GM12878 (cell line): ENCODE measurements around the gene CWC27. TPM values are rescaled to one million over a fixed set of nuclear protein-coding genes. Genes with fewer than 3 reads are reported as not detected.

Source experiments
- ATAC-seq: fragments of 200-7000 bp; cut with Tn5 transposase; 3 replicates; pipeline ENCODE4 v1.9.1; 2020; ENCODE audit warnings: mild to moderate bottlenecking, moderate library complexity
- BruUV-seq: library from RNA; stranded (reverse); fragments of 400-500 nt; replicated peaks from 2 replicates; lab custom pipeline; 2021; lab: Mats Ljungman, UMichigan
- CTCF ChIA-PET: fragments of 300-600 bp; sonication (Branson Sonifier 250); formaldehyde crosslinking; extraction: SDS; loops from one replicate; lab custom pipeline; 2021; ENCODE audit warnings: inconsistent platforms; lab: Yijun Ruan, JAX
- POLR2A ChIA-PET: fragments of 350-600 bp; formaldehyde crosslinking; extraction: SDS; loops from one replicate; lab custom pipeline; 2021; ENCODE audit warnings: inconsistent platforms; lab: Charles Lee
- RAD21 ChIA-PET: fragments of 300-600 bp; sonication (Branson Sonifier 250); formaldehyde crosslinking; loops from one replicate; lab custom pipeline; 2023; ENCODE audit warnings: antibody characterized with exemption; ENCODE audit not compliant: unreplicated experiment; lab: Charles Lee
- SMC1A ChIA-PET: fragments of 300-600 bp; sonication (Branson Sonifier 250); formaldehyde crosslinking; loops from one replicate; lab custom pipeline; 2023; ENCODE audit not compliant: unreplicated experiment, uncharacterized antibody; lab: Charles Lee
- DNase-seq: peaks from one replicate; pipeline ENCODE4 v3.0.0-alpha.2; 2011; ENCODE audit warnings: low read depth, low spot score
- FAIRE-seq: peaks from 3 replicates; lab custom pipeline; 2011; peaks lifted over from hg19 to GRCh38; lab: Jason Lieb, UNC
- H2AFZ ChIP-seq: 2 replicates; pipeline ENCODE4 v1.6.0; 2011; ENCODE audit warnings: low read depth, low read length, control low read depth; ENCODE audit not compliant: control insufficient read depth
- H3K27ac ChIP-seq: 2 replicates; pipeline ENCODE4 v1.5.1; 2011; ENCODE audit warnings: control low read depth; ENCODE audit not compliant: control insufficient read depth, insufficient read depth
- H3K27me3 ChIP-seq, 2 experiments: replicated peaks in 1 of 2; 2 replicates each; pipeline versions ENCODE4 v1.6.0 to v1.6.1; 2011; ENCODE audit warnings: low read length in 1 of 2; ENCODE audit not compliant: control insufficient read depth in 2 of 2, insufficient read depth in 2 of 2
- H3K36me3 ChIP-seq, 2 experiments: 2 replicates each; pipeline ENCODE4 v1.5.1; 2011; ENCODE audit warnings: low read length in 1 of 2; ENCODE audit not compliant: control insufficient read depth in 2 of 2, insufficient read depth in 2 of 2
- H3K4me1 ChIP-seq: 2 replicates; pipeline ENCODE4 v1.6.1; 2011; ENCODE audit warnings: mild to moderate bottlenecking, low read length, moderate library complexity, mixed read lengths; ENCODE audit not compliant: control insufficient read depth, insufficient read depth
- H3K4me2 ChIP-seq: 2 replicates; pipeline ENCODE4 v1.6.0; 2011; ENCODE audit warnings: control low read depth; ENCODE audit not compliant: control insufficient read depth, insufficient read depth
- H3K4me3 ChIP-seq: fragments of 200-600 bp; sonication (generic); 2 replicates; pipeline ENCODE4 v1.5.1; 2016
- H3K79me2 ChIP-seq: 2 replicates; pipeline ENCODE4 v1.6.0; 2011; ENCODE audit warnings: low read length; ENCODE audit not compliant: control insufficient read depth, insufficient read depth
- H3K9ac ChIP-seq: 2 replicates; pipeline ENCODE4 v1.8.0; 2011; ENCODE audit warnings: low read length, control low read depth, mixed read lengths; ENCODE audit not compliant: control insufficient read depth, insufficient read depth
- H3K9me3 ChIP-seq: replicated peaks from 3 replicates; pipeline ENCODE4 v1.5.1; 2011; ENCODE audit warnings: mild to moderate bottlenecking, low read length; ENCODE audit not compliant: control insufficient read depth, insufficient read depth
- H4K20me1 ChIP-seq: 2 replicates; pipeline ENCODE4 v1.6.0; 2011; ENCODE audit not compliant: control insufficient read depth, insufficient read depth
- BMI1 ChIP-seq: fragments of 450-650 bp; IDR thresholded peaks from 2 replicates; pipeline ENCODE4 v1.6.1; 2016; ENCODE audit warnings: mild to moderate bottlenecking, moderate library complexity, borderline replicate concordance
- CHD1 ChIP-seq: IDR thresholded peaks from 2 replicates; pipeline ENCODE4 v1.6.1; 2012; ENCODE audit warnings: low read depth, low read length, improper control_type of control experiment
- EZH2 ChIP-seq: IDR thresholded peaks from 2 replicates; pipeline ENCODE4 v1.6.1; 2012; ENCODE audit warnings: low read depth, mild to moderate bottlenecking, control low read depth, inconsistent platforms, low read length, borderline replicate concordance; ENCODE audit not compliant: control insufficient read depth
- FOS ChIP-seq: IDR thresholded peaks from 3 replicates; pipeline ENCODE4 v1.6.1; 2011; ENCODE audit warnings: borderline replicate concordance; ENCODE audit not compliant: insufficient read length; ENCODE audit errors: extremely low read depth
- FOXM1 ChIP-seq: IDR thresholded peaks from 2 replicates; pipeline ENCODE4 v1.6.1; 2012; ENCODE audit warnings: low read depth, mild to moderate bottlenecking, inconsistent platforms, low read length, moderate library complexity
- NR2C2 ChIP-seq: IDR thresholded peaks from 2 replicates; pipeline ENCODE4 v1.6.1; 2011; ENCODE audit warnings: borderline replicate concordance, low read depth; ENCODE audit not compliant: control insufficient read depth, insufficient read length
- POLR2AphosphoS2 ChIP-seq: IDR thresholded peaks from 2 replicates; pipeline ENCODE4 v1.6.1; 2011; ENCODE audit warnings: low read depth, mild to moderate bottlenecking, low read length, improper control_type of control experiment, moderate library complexity
- SREBF1 ChIP-seq: IDR thresholded peaks from 2 replicates; pipeline ENCODE4 v1.6.1; 2012; ENCODE audit warnings: mild to moderate bottlenecking, low read length
- ZNF207 ChIP-seq: fragments of 450-650 bp; IDR thresholded peaks from 2 replicates; pipeline ENCODE4 v1.6.1; 2014; ENCODE audit warnings: antibody characterized with exemption, mild to moderate bottlenecking, borderline replicate concordance
- ZNF217 ChIP-seq: fragments of 450-650 bp; IDR thresholded peaks from 2 replicates; pipeline ENCODE4 v1.6.1; 2017; ENCODE audit warnings: antibody characterized with exemption, mild to moderate bottlenecking
- WGBS: methylation state at CpG from one replicate; pipeline ENCODE4 v1.1.6; 2016; ENCODE audit warnings: low lambda C conversion rate; ENCODE audit not compliant: insufficient replicate concordance, insufficient coverage; ENCODE audit errors: missing lambda C conversion rate; 5-methylcytosine and 5-hydroxymethylcytosine counted together
- in situ Hi-C: fragments of 300-500 bp; cut with MboI; formaldehyde crosslinking; loops from 9 replicates; pipeline ENCODE4 v1.14.3; 2018; ENCODE audit warnings: mixed read lengths
- intact Hi-C: fragments of 100-400 bp; cut with micrococcal nuclease; formaldehyde crosslinking; loops from one replicate; pipeline ENCODE4 v1.14.2; 2022; ENCODE audit not compliant: unreplicated experiment
- polyA plus RNA-seq, 11 experiments: library from polyadenylated mRNA; depleted of rRNA in 4 of 11; unstranded in 6 of 11; stranded (reverse) in 5 of 11; fragments of >200 nt; fragmentation: Nextera tagmentation in 4 of 11; fragmentation: Illumina TruSeq in 1 of 11; extraction: Ambion mirVana in 4 of 11; extraction: Trizol in 1 of 11; gene quantifications; 1 replicate in 1 of 11; 2 replicates in 10 of 11; pipeline versions ENCODE4 v1.2.1 to v1.2.3, GENCODE V29; 2011 to 2016; ENCODE audit warnings: inconsistent platforms in 2 of 11, missing spikeins in 2 of 11, low read depth in 1 of 11
- total RNA-seq, 4 experiments: library from RNA; depleted of rRNA in 3 of 4; stranded (reverse); fragments of >200 nt in 3 of 4; fragmentation: Illumina TruSeq in 1 of 4; extraction: Trizol in 1 of 4; gene quantifications; 2 replicates each; pipeline versions ENCODE4 v1.2.1 to v1.2.3, GENCODE V29; 2013 to 2021
- TF ChIP-seq, protein P1 (sequence below): fragments of 450-650 bp; IDR thresholded peaks from 2 replicates; pipeline ENCODE4 v1.6.1; 2016; ENCODE audit warnings: mild to moderate bottlenecking
- TF ChIP-seq, protein P2 (sequence below): IDR thresholded peaks from 2 replicates; pipeline ENCODE4 v1.6.1; 2012; ENCODE audit warnings: improper control_type of control experiment, low read depth, low read length; ENCODE audit not compliant: insufficient replicate concordance
- TF ChIP-seq, protein P3 (sequence below): fragments of 450-650 bp; IDR thresholded peaks from 2 replicates; pipeline ENCODE4 v1.6.1; 2017; ENCODE audit warnings: mild to moderate bottlenecking, moderate library complexity

The CWC27 gene
- total and polyA plus RNA-seq, 10 of the 15 experiments (the other 5 are each of a cell fraction or from before 2014, with no cell fraction given) = 21.7 to 61.9 (median 47.0) TPM

DNA sequence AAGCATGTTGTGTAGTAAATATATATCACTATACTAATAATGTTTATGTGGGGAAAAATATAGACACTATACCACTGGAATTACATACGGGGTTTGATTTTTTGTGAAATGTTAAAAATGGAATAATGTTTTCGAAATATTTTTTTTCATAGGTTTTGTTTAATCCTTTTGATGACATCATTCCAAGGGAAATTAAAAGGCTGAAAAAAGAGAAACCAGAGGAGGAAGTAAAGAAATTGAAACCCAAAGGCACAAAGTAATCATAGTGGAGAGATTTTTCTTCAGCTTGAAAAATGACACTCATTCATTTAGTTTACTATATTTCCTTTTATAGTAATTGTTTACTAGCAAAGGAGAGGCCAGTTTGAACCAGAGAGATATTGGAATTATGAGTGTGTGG lies 17.6 kb downstream of the CWC27 start:
- WGBS = 70% methylated on average over 2 of the region's 2 CpGs
- H4K20me1 ChIP-seq = no peaks in the 10 kb centered on the region
- no peaks in the 10 kb centered on the region for H3K27me3 ChIP-seq
- RAD21 ChIA-PET = no interaction called here
- no peaks in the 10 kb centered on the region for H3K79me2 ChIP-seq
- peaks cover 0 to 4% of the 10 kb centered on the region in 2 experiments; a peak in 2 of 4 replicates for H3K36me3 ChIP-seq
- in situ Hi-C loops = loop anchor here (5.0 to 10.0 kb wide), 2 partner anchors 154 to 562 kb away; no protein-coding TSS in a partner anchor
- H3K9ac ChIP-seq = no peak overlapping the region
- no peak overlapping the region for H3K27ac ChIP-seq
- no peaks in the 10 kb centered on the region; the same call in 2 of the 3 replicates for H3K9me3 ChIP-seq
- H3K4me3 ChIP-seq = no peak overlapping the region
- ATAC-seq = no peak
- no peak for DNase-seq
- SMC1A ChIA-PET = interaction anchor here (8.9 kb wide), 1 partner anchor 149 kb away, joined by 91 read pairs; no protein-coding TSS in a partner anchor
- BruUV-seq = no TSS peak
- no peak for FAIRE-seq
- intact Hi-C loops = loop anchor here (10.0 kb wide), 1 partner anchor 642 kb away; no protein-coding TSS in a partner anchor
- POLR2A ChIA-PET = no interaction called here
- no peaks in the 10 kb centered on the region for H3K4me1 ChIP-seq
- no peak overlapping the region for H3K4me2 ChIP-seq
- H2AFZ ChIP-seq = no peak overlapping the region
- CTCF ChIA-PET = interaction anchor here (0.6 to 8.9 kb wide), 4 partner anchors 11 to 149 kb away, joined by 3 to 161 read pairs (median 4); no protein-coding TSS in a partner anchor
- TF ChIP-seq CHD1 = no peak
- TF ChIP-seq, protein P1, sequence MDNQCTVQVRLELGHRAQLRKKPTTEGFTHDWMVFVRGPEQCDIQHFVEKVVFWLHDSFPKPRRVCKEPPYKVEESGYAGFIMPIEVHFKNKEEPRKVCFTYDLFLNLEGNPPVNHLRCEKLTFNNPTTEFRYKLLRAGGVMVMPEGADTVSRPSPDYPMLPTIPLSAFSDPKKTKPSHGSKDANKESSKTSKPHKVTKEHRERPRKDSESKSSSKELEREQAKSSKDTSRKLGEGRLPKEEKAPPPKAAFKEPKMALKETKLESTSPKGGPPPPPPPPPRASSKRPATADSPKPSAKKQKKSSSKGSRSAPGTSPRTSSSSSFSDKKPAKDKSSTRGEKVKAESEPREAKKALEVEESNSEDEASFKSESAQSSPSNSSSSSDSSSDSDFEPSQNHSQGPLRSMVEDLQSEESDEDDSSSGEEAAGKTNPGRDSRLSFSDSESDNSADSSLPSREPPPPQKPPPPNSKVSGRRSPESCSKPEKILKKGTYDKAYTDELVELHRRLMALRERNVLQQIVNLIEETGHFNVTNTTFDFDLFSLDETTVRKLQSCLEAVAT = no peak
- TF ChIP-seq POLR2AphosphoS2 = no peak
- TF ChIP-seq FOXM1 = no peak
- no peak for TF ChIP-seq FOS
- TF ChIP-seq ZNF207 = no peak
- TF ChIP-seq, protein P2, sequence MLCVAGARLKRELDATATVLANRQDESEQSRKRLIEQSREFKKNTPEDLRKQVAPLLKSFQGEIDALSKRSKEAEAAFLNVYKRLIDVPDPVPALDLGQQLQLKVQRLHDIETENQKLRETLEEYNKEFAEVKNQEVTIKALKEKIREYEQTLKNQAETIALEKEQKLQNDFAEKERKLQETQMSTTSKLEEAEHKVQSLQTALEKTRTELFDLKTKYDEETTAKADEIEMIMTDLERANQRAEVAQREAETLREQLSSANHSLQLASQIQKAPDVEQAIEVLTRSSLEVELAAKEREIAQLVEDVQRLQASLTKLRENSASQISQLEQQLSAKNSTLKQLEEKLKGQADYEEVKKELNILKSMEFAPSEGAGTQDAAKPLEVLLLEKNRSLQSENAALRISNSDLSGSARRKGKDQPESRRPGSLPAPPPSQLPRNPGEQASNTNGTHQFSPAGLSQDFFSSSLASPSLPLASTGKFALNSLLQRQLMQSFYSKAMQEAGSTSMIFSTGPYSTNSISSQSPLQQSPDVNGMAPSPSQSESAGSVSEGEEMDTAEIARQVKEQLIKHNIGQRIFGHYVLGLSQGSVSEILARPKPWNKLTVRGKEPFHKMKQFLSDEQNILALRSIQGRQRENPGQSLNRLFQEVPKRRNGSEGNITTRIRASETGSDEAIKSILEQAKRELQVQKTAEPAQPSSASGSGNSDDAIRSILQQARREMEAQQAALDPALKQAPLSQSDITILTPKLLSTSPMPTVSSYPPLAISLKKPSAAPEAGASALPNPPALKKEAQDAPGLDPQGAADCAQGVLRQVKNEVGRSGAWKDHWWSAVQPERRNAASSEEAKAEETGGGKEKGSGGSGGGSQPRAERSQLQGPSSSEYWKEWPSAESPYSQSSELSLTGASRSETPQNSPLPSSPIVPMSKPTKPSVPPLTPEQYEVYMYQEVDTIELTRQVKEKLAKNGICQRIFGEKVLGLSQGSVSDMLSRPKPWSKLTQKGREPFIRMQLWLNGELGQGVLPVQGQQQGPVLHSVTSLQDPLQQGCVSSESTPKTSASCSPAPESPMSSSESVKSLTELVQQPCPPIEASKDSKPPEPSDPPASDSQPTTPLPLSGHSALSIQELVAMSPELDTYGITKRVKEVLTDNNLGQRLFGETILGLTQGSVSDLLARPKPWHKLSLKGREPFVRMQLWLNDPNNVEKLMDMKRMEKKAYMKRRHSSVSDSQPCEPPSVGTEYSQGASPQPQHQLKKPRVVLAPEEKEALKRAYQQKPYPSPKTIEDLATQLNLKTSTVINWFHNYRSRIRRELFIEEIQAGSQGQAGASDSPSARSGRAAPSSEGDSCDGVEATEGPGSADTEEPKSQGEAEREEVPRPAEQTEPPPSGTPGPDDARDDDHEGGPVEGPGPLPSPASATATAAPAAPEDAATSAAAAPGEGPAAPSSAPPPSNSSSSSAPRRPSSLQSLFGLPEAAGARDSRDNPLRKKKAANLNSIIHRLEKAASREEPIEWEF = no peak
- no peak for TF ChIP-seq SREBF1
- TF ChIP-seq, protein P3, sequence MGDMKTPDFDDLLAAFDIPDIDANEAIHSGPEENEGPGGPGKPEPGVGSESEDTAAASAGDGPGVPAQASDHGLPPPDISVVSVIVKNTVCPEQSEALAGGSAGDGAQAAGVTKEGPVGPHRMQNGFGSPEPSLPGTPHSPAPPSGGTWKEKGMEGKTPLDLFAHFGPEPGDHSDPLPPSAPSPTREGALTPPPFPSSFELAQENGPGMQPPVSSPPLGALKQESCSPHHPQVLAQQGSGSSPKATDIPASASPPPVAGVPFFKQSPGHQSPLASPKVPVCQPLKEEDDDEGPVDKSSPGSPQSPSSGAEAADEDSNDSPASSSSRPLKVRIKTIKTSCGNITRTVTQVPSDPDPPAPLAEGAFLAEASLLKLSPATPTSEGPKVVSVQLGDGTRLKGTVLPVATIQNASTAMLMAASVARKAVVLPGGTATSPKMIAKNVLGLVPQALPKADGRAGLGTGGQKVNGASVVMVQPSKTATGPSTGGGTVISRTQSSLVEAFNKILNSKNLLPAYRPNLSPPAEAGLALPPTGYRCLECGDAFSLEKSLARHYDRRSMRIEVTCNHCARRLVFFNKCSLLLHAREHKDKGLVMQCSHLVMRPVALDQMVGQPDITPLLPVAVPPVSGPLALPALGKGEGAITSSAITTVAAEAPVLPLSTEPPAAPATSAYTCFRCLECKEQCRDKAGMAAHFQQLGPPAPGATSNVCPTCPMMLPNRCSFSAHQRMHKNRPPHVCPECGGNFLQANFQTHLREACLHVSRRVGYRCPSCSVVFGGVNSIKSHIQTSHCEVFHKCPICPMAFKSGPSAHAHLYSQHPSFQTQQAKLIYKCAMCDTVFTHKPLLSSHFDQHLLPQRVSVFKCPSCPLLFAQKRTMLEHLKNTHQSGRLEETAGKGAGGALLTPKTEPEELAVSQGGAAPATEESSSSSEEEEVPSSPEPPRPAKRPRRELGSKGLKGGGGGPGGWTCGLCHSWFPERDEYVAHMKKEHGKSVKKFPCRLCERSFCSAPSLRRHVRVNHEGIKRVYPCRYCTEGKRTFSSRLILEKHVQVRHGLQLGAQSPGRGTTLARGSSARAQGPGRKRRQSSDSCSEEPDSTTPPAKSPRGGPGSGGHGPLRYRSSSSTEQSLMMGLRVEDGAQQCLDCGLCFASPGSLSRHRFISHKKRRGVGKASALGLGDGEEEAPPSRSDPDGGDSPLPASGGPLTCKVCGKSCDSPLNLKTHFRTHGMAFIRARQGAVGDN = no peak
- TF ChIP-seq ZNF217 = no peak
- TF ChIP-seq NR2C2 = no peak
- TF ChIP-seq EZH2 = no peak
- no peak for TF ChIP-seq BMI1
